Gastroesophageal sphincter (tissue), 4 donors: ENCODE data around the gene HBG2. TPM values are rescaled to one million over a fixed set of nuclear protein-coding genes. Genes with fewer than 3 reads are reported as not detected.

Experiments used
- ATAC-seq: fragments of 150-250 bp; one replicate; pipeline ENCODE4 v1.9.1; 2016; ENCODE audit warnings: mild to moderate bottlenecking, moderate library complexity
- H3K27ac ChIP-seq, 4 donors: fragments of 200-600 bp; sonication (generic) in 3 of 4; 1 replicate in 3 of 4; 2 replicates in 1 of 4; pipeline ENCODE4 v1.5.1; 2016 to 2019
- H3K27me3 ChIP-seq: fragments of 200-600 bp; sonication (generic); one replicate; pipeline ENCODE4 v1.5.1; 2019
- H3K36me3 ChIP-seq, 2 donors: fragments of 200-600 bp; sonication (generic); one replicate each; pipeline ENCODE4 v1.5.1; 2019; ENCODE audit warnings: control low read depth in 1 of 2
- H3K4me1 ChIP-seq, 3 donors: fragments of 200-600 bp; sonication (generic); 1 replicate in 2 of 3; 2 replicates in 1 of 3; pipeline ENCODE4 v1.5.1; 2016 to 2019; ENCODE audit warnings: control low read depth in 2 of 3
- H3K4me3 ChIP-seq, 2 donors: fragments of 200-600 bp; sonication (generic); one replicate each; pipeline ENCODE4 v1.5.1; 2019; ENCODE audit warnings: mild to moderate bottlenecking in 1 of 2, moderate library complexity in 1 of 2
- H3K9me3 ChIP-seq, 3 donors: fragments of 200-600 bp; sonication (generic); one replicate each; pipeline ENCODE4 v1.5.1; 2017 to 2019; ENCODE audit warnings: control low read depth in 2 of 3
- CTCF ChIP-seq, 4 experiments: fragments of 200-600 bp in 2 of 4; fragments of 450-650 bp in 2 of 4; sonication (generic) in 1 of 4; IDR thresholded peaks; one replicate each; pipeline ENCODE4 v1.5.1; 2017 to 2019; ENCODE audit warnings: antibody characterized with exemption in 4 of 4, mild to moderate bottlenecking in 2 of 4, moderate library complexity in 2 of 4
- EP300 ChIP-seq: sonication (generic); formaldehyde crosslinking; IDR thresholded peaks from one replicate; pipeline ENCODE4 v1.6.1; 2017; ENCODE audit warnings: antibody characterized with exemption, mild to moderate bottlenecking
- POLR2A ChIP-seq, 2 donors: fragments of 450-650 bp; IDR thresholded peaks; one replicate each; pipeline ENCODE4 v1.6.1; 2017; ENCODE audit warnings: antibody characterized with exemption in 2 of 2, mild to moderate bottlenecking in 2 of 2, moderate library complexity in 1 of 2
- POLR2AphosphoS5 ChIP-seq: sonication (generic); formaldehyde crosslinking; IDR thresholded peaks from one replicate; pipeline ENCODE4 v1.6.1; 2017; ENCODE audit warnings: antibody characterized with exemption
- WGBS, 2 donors: methylation state at CpG; one replicate each; pipeline ENCODE4 v1.1.5; 2018; ENCODE audit warnings: low coverage in 1 of 2; 5-methylcytosine and 5-hydroxymethylcytosine counted together
- total RNA-seq, 4 donors: library from RNA; depleted of rRNA; stranded (reverse); fragments of >200 nt; gene quantifications; one replicate each; pipeline ENCODE4 v1.1.0, GENCODE V29; 2016

HBG2 gene
- total RNA-seq, 4 donors from 2014 or later = not detected

GRCh38 chr11:5232821-5233220 lies 21.8 kb downstream of the HBG2 start:
- Histone ChIP-seq H3K36me3 (no peaks in the 10 kb centered on the region), H3K27me3 (no peaks in the 10 kb centered on the region), H3K4me1 (no peaks in the 10 kb centered on the region), H3K4me3 (no peak overlapping the region), H3K9me3 (no peaks in the 10 kb centered on the region), H3K27ac (no peak overlapping the region)
- no peak for TF ChIP-seq CTCF (IDR thresholded peaks at IDR 0.05)
- no peak for TF ChIP-seq EP300
- TF ChIP-seq POLR2A (IDR thresholded peaks at IDR 0.05) = no peak
- no peak for TF ChIP-seq POLR2AphosphoS5
- no peak for ATAC-seq
- 83 to 100% methylated on average over 1 to 2 of the region's 2 CpGs for WGBS, 2 donors

- Histone ChIP-seq H3K27me3 (no peaks in the 10 kb centered on the region), H3K4me1 (no peaks in the 10 kb centered on the region), H3K27ac (no peak overlapping the region), H3K9me3 (no peaks in the 10 kb centered on the region), H3K36me3 (no peaks in the 10 kb centered on the region), H3K4me3 (no peak overlapping the region)
- no peak for TF ChIP-seq CTCF (IDR thresholded peaks at IDR 0.05)
- TF ChIP-seq EP300 = no peak
- TF ChIP-seq POLR2AphosphoS5 = no peak
- no peak for TF ChIP-seq POLR2A (IDR thresholded peaks at IDR 0.05)
- 58 to 69% methylated on average over 3 of the region's 3 CpGs for WGBS, 2 donors
- ATAC-seq = no peak
Observed at GRCh38 chr11:5232176-5232575, 22.4 kb downstream of the HBG2 start.

- no peaks in the 10 kb centered on the region for H3K36me3 ChIP-seq
- no peaks in the 10 kb centered on the region for H3K9me3 ChIP-seq
- no peaks in the 10 kb centered on the region for H3K4me1 ChIP-seq
- H3K27me3 ChIP-seq = no peaks in the 10 kb centered on the region
- TF ChIP-seq EP300 = no peak
- no peak for TF ChIP-seq POLR2AphosphoS5
- no peak for TF ChIP-seq CTCF (IDR thresholded peaks at IDR 0.05)
- no peak for TF ChIP-seq POLR2A (IDR thresholded peaks at IDR 0.05)
- ATAC-seq = no peak
- H3K27ac ChIP-seq = no peak overlapping the region
- H3K4me3 ChIP-seq = no peak overlapping the region
- 74 to 90% methylated on average over 2 of the region's 2 CpGs for WGBS, 2 donors
Observed at GRCh38 chr11:5231111-5231510, 23.5 kb downstream of the HBG2 start.

- WGBS, 2 donors = 67 to 69% methylated on average over 1 of the region's 1 CpG
- Histone ChIP-seq H3K36me3 (no peaks in the 10 kb centered on the region), H3K9me3 (no peaks in the 10 kb centered on the region), H3K4me3 (no peak overlapping the region), H3K4me1 (no peaks in the 10 kb centered on the region), H3K27ac (no peak overlapping the region), H3K27me3 (no peaks in the 10 kb centered on the region)
- no peak for ATAC-seq
- TF ChIP-seq EP300 (no peak), CTCF (IDR thresholded peaks at IDR 0.05) (no peak), POLR2AphosphoS5 (no peak), POLR2A (IDR thresholded peaks at IDR 0.05) (no peak)
Observed at GRCh38 chr11:5230266-5230665, 24.3 kb downstream of the HBG2 start.

- Histone ChIP-seq H3K27ac (no peak overlapping the region), H3K27me3 (no peaks in the 10 kb centered on the region), H3K4me1 (no peaks in the 10 kb centered on the region), H3K36me3 (no peaks in the 10 kb centered on the region), H3K9me3 (no peaks in the 10 kb centered on the region), H3K4me3 (no peak overlapping the region)
- no peak for ATAC-seq
- WGBS, 2 donors = 65 to 68% methylated on average over 2 of the region's 2 CpGs
- no peak for TF ChIP-seq POLR2AphosphoS5
- TF ChIP-seq POLR2A (IDR thresholded peaks at IDR 0.05) = no peak
Observed at GRCh38 chr11:5229796-5230195, 24.8 kb downstream of the HBG2 start.
